Endodermal cell (in vitro differentiated cells): Measurements from ENCODE around the gene ANO6. TPM values are rescaled to one million over a fixed set of nuclear protein-coding genes. Genes with fewer than 3 reads are reported as not detected.

Experiments used
- DNase-seq: peaks from one replicate; pipeline ENCODE4 v3.0.0-alpha.2; 2017
- H3K27ac ChIP-seq: 2 replicates; pipeline ENCODE4 v1.5.1; 2013; ENCODE audit warnings: mild to moderate bottlenecking, low read depth, low read length, moderate library complexity
- H3K27me3 ChIP-seq: 2 replicates; pipeline ENCODE4 v1.6.1; 2013; ENCODE audit warnings: mild to moderate bottlenecking, low read length, moderate library complexity; ENCODE audit not compliant: insufficient read depth, control insufficient read depth, poor library complexity, severe bottlenecking
- H3K36me3 ChIP-seq: 2 replicates; pipeline ENCODE4 v1.7.0; 2013; ENCODE audit warnings: mild to moderate bottlenecking, low read length, moderate library complexity; ENCODE audit not compliant: control insufficient read depth, insufficient read depth
- H3K4me1 ChIP-seq: one replicate; pipeline ENCODE4 v1.7.0; 2013; ENCODE audit warnings: low read length; ENCODE audit not compliant: control insufficient read depth, insufficient read depth
- H3K4me3 ChIP-seq: 2 replicates; pipeline ENCODE4 v1.5.1; 2013; ENCODE audit warnings: mild to moderate bottlenecking, low read length, moderate library complexity
- H3K9ac ChIP-seq: 2 replicates; pipeline ENCODE4 v1.6.1; 2013; ENCODE audit warnings: mild to moderate bottlenecking, low read length, moderate library complexity; ENCODE audit not compliant: poor library complexity, severe bottlenecking; ENCODE audit errors: extremely low read depth
- H3K9me3 ChIP-seq: 2 replicates; pipeline ENCODE4 v1.6.1; 2013; ENCODE audit warnings: mild to moderate bottlenecking, low read length, moderate library complexity; ENCODE audit not compliant: control insufficient read depth
- H3K27ac Mint-ChIP-seq: 2 replicates; pipeline ENCODE4 v1.8.0; 2020; ENCODE audit warnings: mixed read lengths
- H3K27me3 Mint-ChIP-seq: 2 replicates; pipeline ENCODE4 v1.8.0; 2021; ENCODE audit warnings: mild to moderate bottlenecking, mixed read lengths; ENCODE audit not compliant: insufficient read depth
- H3K36me3 Mint-ChIP-seq: 2 replicates; pipeline ENCODE4 v1.8.0; 2020; ENCODE audit warnings: low read depth, mixed read lengths
- H3K4me1 Mint-ChIP-seq: 2 replicates; pipeline ENCODE4 v1.8.0; 2020; ENCODE audit warnings: mixed read lengths
- H3K4me3 Mint-ChIP-seq: 2 replicates; pipeline ENCODE4 v1.8.0; 2020; ENCODE audit warnings: mild to moderate bottlenecking, moderate library complexity, mixed read lengths
- H3K9me3 Mint-ChIP-seq: 2 replicates; pipeline ENCODE4 v1.8.0; 2020; ENCODE audit warnings: mild to moderate bottlenecking, mixed read lengths
- WGBS, 2 experiments: methylation state at CpG; one replicate each; pipeline versions ENCODE4 v1.1.5 to v1.1.7; 2013; ENCODE audit warnings: missing lambda C conversion rate in 2 of 2, mixed read lengths in 1 of 2; ENCODE audit not compliant: insufficient coverage in 1 of 2, insufficient read length in 1 of 2; 5-methylcytosine and 5-hydroxymethylcytosine counted together
- total RNA-seq, 2 donors: library from RNA; stranded (reverse); fragmentation: NEBNext Ultra II Directional in 1 of 2; extraction: Animal tissue kit (Norgen Biotek cat#: 25700) in 1 of 2; gene quantifications; 2 replicates in 1 of 2; 3 replicates in 1 of 2; pipeline ENCODE4 v1.2.1, GENCODE V29; 2021
- TF ChIP-seq, protein P1 (sequence below): fragments of 200-600 bp; sonication (generic); conservative IDR thresholded peaks from 2 replicates; pipeline ENCODE4 v1.5.0; 2021; ENCODE audit warnings: antibody characterized with exemption, mild to moderate bottlenecking

Gene ANO6
- total RNA-seq, 2 donors from 2014 or later: 53.5 to 55.2 TPM

- no peak overlapping the region for H3K27ac Mint-ChIP-seq
- no peaks in the 10 kb centered on the region for H3K9me3 Mint-ChIP-seq
- Histone ChIP-seq H3K9me3 (no peaks in the 10 kb centered on the region), H3K27ac (no peak overlapping the region), H3K4me1 (no peaks in the 10 kb centered on the region), H3K9ac (no peak overlapping the region), H3K4me3 (no peak overlapping the region), H3K36me3 (peaks cover 6% of the 10 kb centered on the region), H3K27me3 (no peaks in the 10 kb centered on the region)
- H3K27me3 Mint-ChIP-seq: no peaks in the 10 kb centered on the region
- H3K4me3 Mint-ChIP-seq: no peak overlapping the region
- 77 to 92% methylated on average over 2 of the region's 2 CpGs for WGBS, 2 experiments
- peaks cover 8% of the 10 kb centered on the region for H3K36me3 Mint-ChIP-seq
- no peak for DNase-seq
- TF ChIP-seq, protein P1, sequence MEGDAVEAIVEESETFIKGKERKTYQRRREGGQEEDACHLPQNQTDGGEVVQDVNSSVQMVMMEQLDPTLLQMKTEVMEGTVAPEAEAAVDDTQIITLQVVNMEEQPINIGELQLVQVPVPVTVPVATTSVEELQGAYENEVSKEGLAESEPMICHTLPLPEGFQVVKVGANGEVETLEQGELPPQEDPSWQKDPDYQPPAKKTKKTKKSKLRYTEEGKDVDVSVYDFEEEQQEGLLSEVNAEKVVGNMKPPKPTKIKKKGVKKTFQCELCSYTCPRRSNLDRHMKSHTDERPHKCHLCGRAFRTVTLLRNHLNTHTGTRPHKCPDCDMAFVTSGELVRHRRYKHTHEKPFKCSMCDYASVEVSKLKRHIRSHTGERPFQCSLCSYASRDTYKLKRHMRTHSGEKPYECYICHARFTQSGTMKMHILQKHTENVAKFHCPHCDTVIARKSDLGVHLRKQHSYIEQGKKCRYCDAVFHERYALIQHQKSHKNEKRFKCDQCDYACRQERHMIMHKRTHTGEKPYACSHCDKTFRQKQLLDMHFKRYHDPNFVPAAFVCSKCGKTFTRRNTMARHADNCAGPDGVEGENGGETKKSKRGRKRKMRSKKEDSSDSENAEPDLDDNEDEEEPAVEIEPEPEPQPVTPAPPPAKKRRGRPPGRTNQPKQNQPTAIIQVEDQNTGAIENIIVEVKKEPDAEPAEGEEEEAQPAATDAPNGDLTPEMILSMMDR: no peak
- H3K4me1 Mint-ChIP-seq: peaks cover 5% of the 10 kb centered on the region
Measured at GRCh38 chr12:45331552-45331951, 115.7 kb downstream of the ANO6 start.

- DNase-seq: no peak
- H3K9ac ChIP-seq: no peak overlapping the region
- H3K27me3 ChIP-seq: no peaks in the 10 kb centered on the region
- H3K36me3 ChIP-seq: peaks cover 6% of the 10 kb centered on the region
- no peaks in the 10 kb centered on the region for H3K4me1 ChIP-seq
- H3K9me3 ChIP-seq: no peaks in the 10 kb centered on the region
- no CpG with 5 or more reads among the region's 1 CpG for WGBS, 2 experiments
- H3K4me3 Mint-ChIP-seq: no peak overlapping the region
- H3K4me1 Mint-ChIP-seq: peaks cover 2% of the 10 kb centered on the region
- no peaks in the 10 kb centered on the region for H3K27me3 Mint-ChIP-seq
- peaks cover 8% of the 10 kb centered on the region for H3K36me3 Mint-ChIP-seq
- H3K27ac ChIP-seq: no peak overlapping the region
- TF ChIP-seq, protein P1: no peak
- no peak overlapping the region for H3K4me3 ChIP-seq
- H3K9me3 Mint-ChIP-seq: no peaks in the 10 kb centered on the region
- no peak overlapping the region for H3K27ac Mint-ChIP-seq
Measured at GRCh38 chr12:45334396-45334795, 118.5 kb downstream of the ANO6 start.

- no peak overlapping the region for H3K4me3 Mint-ChIP-seq
- H3K4me3 ChIP-seq: no peak overlapping the region
- no peaks in the 10 kb centered on the region for H3K27me3 Mint-ChIP-seq
- H3K36me3 Mint-ChIP-seq: peaks cover 8% of the 10 kb centered on the region
- H3K27me3 ChIP-seq: no peaks in the 10 kb centered on the region
- no CpG with 5 or more reads among the region's 2 CpGs for WGBS, 2 experiments
- H3K27ac ChIP-seq: no peak overlapping the region
- H3K9me3 Mint-ChIP-seq: no peaks in the 10 kb centered on the region
- peaks cover 2% of the 10 kb centered on the region for H3K4me1 Mint-ChIP-seq
- H3K4me1 ChIP-seq: no peaks in the 10 kb centered on the region
- no peak overlapping the region for H3K27ac Mint-ChIP-seq
- no peak for DNase-seq
- TF ChIP-seq, protein P1: no peak
- no peaks in the 10 kb centered on the region for H3K9me3 ChIP-seq
- no peak overlapping the region for H3K9ac ChIP-seq
- H3K36me3 ChIP-seq: peaks cover 6% of the 10 kb centered on the region
Measured at GRCh38 chr12:45336331-45336730, 120.4 kb downstream of the ANO6 start.
